Gastrocnemius medialis (tissue), 4 donors: Measurements from ENCODE around the gene PLEKHA1.

Source experiments
- POLR2A ChIP-seq, 2 donors: fragments of 450-650 bp; IDR thresholded peaks; one replicate each; pipeline ENCODE4 v1.6.1; 2017; ENCODE audit warnings: antibody characterized with exemption in 2 of 2, mild to moderate bottlenecking in 2 of 2, moderate library complexity in 2 of 2
- TF ChIP-seq, protein P1 (sequence below), 5 experiments: fragments of 450-650 bp in 3 of 5; fragments of 200-600 bp in 2 of 5; sonication (generic) in 2 of 5; IDR thresholded peaks in 4 of 5; conservative IDR thresholded peaks in 1 of 5; 1 replicate in 4 of 5; 2 replicates in 1 of 5; pipeline ENCODE4 v1.5.1; 2016 to 2019; ENCODE audit warnings: antibody characterized with exemption in 5 of 5, mild to moderate bottlenecking in 3 of 5, moderate library complexity in 3 of 5

- no peak for TF ChIP-seq POLR2A (IDR thresholded peaks at IDR 0.05)
- TF ChIP-seq, protein P1, sequence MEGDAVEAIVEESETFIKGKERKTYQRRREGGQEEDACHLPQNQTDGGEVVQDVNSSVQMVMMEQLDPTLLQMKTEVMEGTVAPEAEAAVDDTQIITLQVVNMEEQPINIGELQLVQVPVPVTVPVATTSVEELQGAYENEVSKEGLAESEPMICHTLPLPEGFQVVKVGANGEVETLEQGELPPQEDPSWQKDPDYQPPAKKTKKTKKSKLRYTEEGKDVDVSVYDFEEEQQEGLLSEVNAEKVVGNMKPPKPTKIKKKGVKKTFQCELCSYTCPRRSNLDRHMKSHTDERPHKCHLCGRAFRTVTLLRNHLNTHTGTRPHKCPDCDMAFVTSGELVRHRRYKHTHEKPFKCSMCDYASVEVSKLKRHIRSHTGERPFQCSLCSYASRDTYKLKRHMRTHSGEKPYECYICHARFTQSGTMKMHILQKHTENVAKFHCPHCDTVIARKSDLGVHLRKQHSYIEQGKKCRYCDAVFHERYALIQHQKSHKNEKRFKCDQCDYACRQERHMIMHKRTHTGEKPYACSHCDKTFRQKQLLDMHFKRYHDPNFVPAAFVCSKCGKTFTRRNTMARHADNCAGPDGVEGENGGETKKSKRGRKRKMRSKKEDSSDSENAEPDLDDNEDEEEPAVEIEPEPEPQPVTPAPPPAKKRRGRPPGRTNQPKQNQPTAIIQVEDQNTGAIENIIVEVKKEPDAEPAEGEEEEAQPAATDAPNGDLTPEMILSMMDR (IDR thresholded peaks at IDR 0.05 in 4 of 5, conservative IDR thresholded peaks at IDR 0.05 in 1 of 5), result no peak
These were observed 12.0 kb downstream of the PLEKHA1 start for GRCh38 chr10:122386514-122386913.
